ENCODE results near the gene KDM3A.

The KDM3A gene

DNA sequence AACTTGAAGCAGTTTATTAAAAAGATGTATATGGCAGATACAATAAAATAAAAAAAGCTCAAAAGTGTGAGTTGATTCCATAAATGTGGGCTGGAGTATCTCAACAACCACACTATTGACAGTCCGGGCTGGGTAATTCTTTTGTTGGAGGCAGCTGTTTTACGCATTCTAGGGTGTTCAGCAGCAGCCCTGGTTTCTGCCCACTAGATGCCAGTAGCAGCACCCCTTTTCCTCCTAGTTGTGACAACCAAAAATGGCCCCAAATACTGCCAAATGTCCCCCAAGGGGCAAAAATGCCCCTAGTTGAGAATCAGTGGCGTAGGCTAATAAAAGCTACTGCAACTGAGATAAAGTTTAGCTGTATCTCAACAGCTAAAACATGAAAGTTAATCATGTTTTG lies 77.3 kb downstream of the KDM3A start:
- DNase-seq (ENCODE audit: low read depth), result peak; percentile 50
- TF ChIP-seq MYC (IDR thresholded peaks at IDR 0.05; ENCODE audit: low read depth, low read length), result no peak
- TF ChIP-seq POLR2A (IDR thresholded peaks at IDR 0.05; ENCODE audit: extremely low read depth, insufficient read length), result no peak
- TF ChIP-seq, protein P1, sequence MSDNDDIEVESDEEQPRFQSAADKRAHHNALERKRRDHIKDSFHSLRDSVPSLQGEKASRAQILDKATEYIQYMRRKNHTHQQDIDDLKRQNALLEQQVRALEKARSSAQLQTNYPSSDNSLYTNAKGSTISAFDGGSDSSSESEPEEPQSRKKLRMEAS (IDR thresholded peaks at IDR 0.05; ENCODE audit: low read depth, low read length), result no peak
- TF ChIP-seq, protein P2, sequence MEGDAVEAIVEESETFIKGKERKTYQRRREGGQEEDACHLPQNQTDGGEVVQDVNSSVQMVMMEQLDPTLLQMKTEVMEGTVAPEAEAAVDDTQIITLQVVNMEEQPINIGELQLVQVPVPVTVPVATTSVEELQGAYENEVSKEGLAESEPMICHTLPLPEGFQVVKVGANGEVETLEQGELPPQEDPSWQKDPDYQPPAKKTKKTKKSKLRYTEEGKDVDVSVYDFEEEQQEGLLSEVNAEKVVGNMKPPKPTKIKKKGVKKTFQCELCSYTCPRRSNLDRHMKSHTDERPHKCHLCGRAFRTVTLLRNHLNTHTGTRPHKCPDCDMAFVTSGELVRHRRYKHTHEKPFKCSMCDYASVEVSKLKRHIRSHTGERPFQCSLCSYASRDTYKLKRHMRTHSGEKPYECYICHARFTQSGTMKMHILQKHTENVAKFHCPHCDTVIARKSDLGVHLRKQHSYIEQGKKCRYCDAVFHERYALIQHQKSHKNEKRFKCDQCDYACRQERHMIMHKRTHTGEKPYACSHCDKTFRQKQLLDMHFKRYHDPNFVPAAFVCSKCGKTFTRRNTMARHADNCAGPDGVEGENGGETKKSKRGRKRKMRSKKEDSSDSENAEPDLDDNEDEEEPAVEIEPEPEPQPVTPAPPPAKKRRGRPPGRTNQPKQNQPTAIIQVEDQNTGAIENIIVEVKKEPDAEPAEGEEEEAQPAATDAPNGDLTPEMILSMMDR (IDR thresholded peaks at IDR 0.05; ENCODE audit: low read depth, low read length), result peak; percentile 50

DNA sequence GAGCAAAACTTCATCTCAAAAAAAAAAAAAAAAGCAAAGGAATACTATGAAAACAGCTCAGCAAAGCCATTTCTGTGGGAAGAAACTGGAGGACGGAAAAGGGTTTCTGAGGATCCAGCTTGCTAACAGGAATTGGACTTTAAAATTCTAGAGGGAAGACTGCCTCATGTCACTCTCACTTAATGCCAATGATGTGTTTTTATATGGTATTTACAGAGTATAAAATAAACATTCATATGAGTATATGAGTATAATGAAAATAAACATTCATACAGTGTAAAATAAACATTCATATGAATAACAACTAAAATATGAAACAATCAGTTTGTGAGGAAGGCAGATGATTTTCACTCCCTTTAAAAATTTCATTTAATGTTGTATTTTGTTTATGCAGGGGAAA lies 78.2 kb downstream of the KDM3A start:
- DNase-seq (ENCODE audit: low read depth), result no peak
- H3K4me3 ChIP-seq (ENCODE audit: low read depth, low read length), result no peak overlapping the region
- TF ChIP-seq, protein P2 (IDR thresholded peaks at IDR 0.05; ENCODE audit: low read depth, low read length), result no peak
- TF ChIP-seq, protein P1 (IDR thresholded peaks at IDR 0.05; ENCODE audit: low read depth, low read length), result no peak
- TF ChIP-seq MYC (IDR thresholded peaks at IDR 0.05; ENCODE audit: low read depth, low read length), result no peak
- no peak for TF ChIP-seq POLR2A (IDR thresholded peaks at IDR 0.05; ENCODE audit: extremely low read depth, insufficient read length)

More for the DNA sequence above, 77.3 kb downstream of the KDM3A start:
- no peak overlapping the region for H3K4me3 ChIP-seq (ENCODE audit: low read depth, low read length)

DNA sequence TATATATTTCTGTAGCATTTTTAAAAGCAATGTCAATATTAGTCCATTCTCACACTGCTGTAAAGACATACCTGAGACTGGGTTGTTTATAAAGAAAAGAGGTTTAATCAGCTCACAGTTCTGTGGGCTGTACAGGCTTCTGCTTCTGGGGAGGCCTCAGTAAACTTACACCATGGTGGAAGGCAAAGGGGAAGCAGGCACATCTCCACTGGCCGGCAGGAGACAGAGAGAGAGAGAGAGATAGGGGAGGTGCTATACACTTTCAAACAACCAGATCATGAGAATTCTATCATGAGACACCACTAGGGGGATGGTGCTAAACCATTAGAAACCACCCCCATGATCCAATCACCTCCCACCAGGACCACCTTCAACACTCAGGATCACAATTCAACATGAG lies 79.0 kb downstream of the KDM3A start:
- no peak for TF ChIP-seq POLR2A (IDR thresholded peaks at IDR 0.05; ENCODE audit: extremely low read depth, insufficient read length)
- TF ChIP-seq, protein P2 (IDR thresholded peaks at IDR 0.05; ENCODE audit: low read depth, low read length), result no peak
- TF ChIP-seq, protein P1 (IDR thresholded peaks at IDR 0.05; ENCODE audit: low read depth, low read length), result no peak
- no peak for TF ChIP-seq MYC (IDR thresholded peaks at IDR 0.05; ENCODE audit: low read depth, low read length)
- peak; percentile 19 for DNase-seq (ENCODE audit: low read depth)
- no peak overlapping the region for H3K4me3 ChIP-seq (ENCODE audit: low read depth, low read length)

DNA sequence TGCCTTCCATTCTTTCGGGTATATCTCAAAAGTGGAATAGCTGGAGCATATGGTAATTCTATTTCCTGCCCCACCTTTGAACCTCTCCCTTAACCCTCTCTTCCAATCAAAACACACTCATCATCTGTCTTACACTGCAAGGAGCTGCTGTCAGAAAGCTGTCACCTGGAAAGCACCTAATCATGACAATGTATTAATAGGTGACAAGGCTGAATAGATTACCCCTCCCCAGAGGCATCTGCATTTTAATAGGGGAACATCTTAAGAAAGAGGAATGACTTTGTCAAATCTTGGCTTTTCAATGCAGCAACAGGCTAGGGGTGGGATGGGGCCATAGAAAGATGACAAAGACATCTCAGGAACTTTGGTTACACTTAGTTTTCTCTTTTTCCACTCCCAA lies 80.8 kb downstream of the KDM3A start:
- TF ChIP-seq, protein P2 (IDR thresholded peaks at IDR 0.05; ENCODE audit: low read depth, low read length), result no peak
- TF ChIP-seq POLR2A (IDR thresholded peaks at IDR 0.05; ENCODE audit: extremely low read depth, insufficient read length) (no peak), MYC (IDR thresholded peaks at IDR 0.05; ENCODE audit: low read depth, low read length) (no peak)
- TF ChIP-seq, protein P1 (IDR thresholded peaks at IDR 0.05; ENCODE audit: low read depth, low read length), result no peak
- no peak overlapping the region for H3K4me3 ChIP-seq (ENCODE audit: low read depth, low read length)
- DNase-seq (ENCODE audit: low read depth), result no peak

DNA sequence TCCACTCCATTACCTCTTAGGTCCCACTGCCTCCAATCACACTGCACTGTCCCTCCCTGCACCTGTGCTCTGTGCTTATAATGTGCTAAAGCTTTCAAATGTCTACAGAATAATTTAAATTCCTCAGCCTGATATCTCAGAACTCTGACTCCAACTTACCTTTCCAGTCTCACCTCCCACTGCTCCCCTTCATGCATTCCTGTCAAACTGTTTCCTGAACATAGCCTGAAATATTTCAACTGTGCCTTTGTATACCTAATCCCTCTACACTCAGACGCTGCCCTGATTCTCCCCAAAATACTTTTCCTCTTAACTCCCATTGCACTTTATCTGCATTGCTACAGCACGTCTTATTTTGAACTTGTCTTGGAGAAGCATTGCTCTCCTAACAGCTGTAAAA lies 81.5 kb downstream of the KDM3A start:
- TF ChIP-seq, protein P1 (IDR thresholded peaks at IDR 0.05; ENCODE audit: low read depth, low read length), result no peak
- TF ChIP-seq MYC (IDR thresholded peaks at IDR 0.05; ENCODE audit: low read depth, low read length) (no peak), POLR2A (IDR thresholded peaks at IDR 0.05; ENCODE audit: extremely low read depth, insufficient read length) (no peak)
- TF ChIP-seq, protein P2 (IDR thresholded peaks at IDR 0.05; ENCODE audit: low read depth, low read length), result no peak
- DNase-seq (ENCODE audit: low read depth), result no peak
- no peak overlapping the region for H3K4me3 ChIP-seq (ENCODE audit: low read depth, low read length)

All from NB4 (cell line).